Urinary bladder (tissue), 4 donors: ENCODE results near the gene BCAR1. TPM values are rescaled to one million over a fixed set of nuclear protein-coding genes. Genes with fewer than 3 reads are reported as not detected.
"Not testable (repeated sequence)": the region's sequence is repeated elsewhere in the genome, so short reads cannot be mapped to it uniquely, and the experiment has no call there.

Source experiments
- DNase-seq: peaks from one replicate; pipeline ENCODE4 v3.0.0-alpha.2; 2015; ENCODE audit errors: extremely low spot score
- H3K27ac ChIP-seq: one replicate; pipeline ENCODE4 v1.5.1; 2013; ENCODE audit warnings: low read depth, mild to moderate bottlenecking, moderate library complexity
- H3K36me3 ChIP-seq: one replicate; pipeline ENCODE4 v1.6.1; 2013; ENCODE audit warnings: mild to moderate bottlenecking, moderate library complexity; ENCODE audit not compliant: insufficient read depth
- H3K4me1 ChIP-seq: one replicate; pipeline ENCODE4 v1.6.1; 2013; ENCODE audit warnings: mild to moderate bottlenecking, moderate library complexity; ENCODE audit not compliant: insufficient read depth
- H3K4me3 ChIP-seq: one replicate; pipeline ENCODE4 v1.5.1; 2013; ENCODE audit warnings: low read depth, low read length
- WGBS: extraction: QIAGEN DNeasy Blood & Tissue Kit; methylation state at CpG from one replicate; pipeline ENCODE4 v1.1.7; 2013; 5-methylcytosine and 5-hydroxymethylcytosine counted together
- polyA plus RNA-seq: library from polyadenylated mRNA; stranded (reverse); fragments of 200-250 nt; gene quantifications from one replicate; pipeline ENCODE4 v1.2.3, GENCODE V29; 2013
- total RNA-seq: library from RNA; depleted of rRNA; stranded (reverse); fragments of >200 nt; gene quantifications from one replicate; pipeline ENCODE4 v1.2.3, GENCODE V29; 2014
- donor health status: healthy with polysubstance abuse.
- donor health status: healthy.

Gene BCAR1
- total and polyA plus RNA-seq, 2 donors = 24.0 to 40.4 TPM

GRCh38 chr16:75224306-75225082 lies 26.9 kb downstream of the BCAR1 start:
- no peak for DNase-seq
- no peak overlapping the region for H3K27ac ChIP-seq
- no peaks in the 10 kb centered on the region for H3K36me3 ChIP-seq
- 66% methylated on average over 20 of the region's 20 CpGs for WGBS
- H3K4me1 ChIP-seq = no peaks in the 10 kb centered on the region
- H3K4me3 ChIP-seq = no peak overlapping the region

GRCh38 chr16:75223129-75223528 lies 28.3 kb downstream of the BCAR1 start:
- not testable (repeated sequence) for H3K4me1 ChIP-seq, DNase-seq, H3K27ac ChIP-seq, H3K36me3 ChIP-seq, H3K4me3 ChIP-seq
- 90% methylated on average over 10 of the region's 20 CpGs for WGBS

- H3K4me1 ChIP-seq = no peaks in the 10 kb centered on the region
- 58% methylated on average over 16 of the region's 16 CpGs for WGBS
- H3K27ac ChIP-seq = no peak overlapping the region
- H3K36me3 ChIP-seq = no peaks in the 10 kb centered on the region
- H3K4me3 ChIP-seq = no peak overlapping the region
- no peak for DNase-seq
Observed at GRCh38 chr16:75222271-75222783, 29.1 kb downstream of the BCAR1 start.

- Histone ChIP-seq H3K4me1 (no peaks in the 10 kb centered on the region), H3K27ac (no peak overlapping the region), H3K36me3 (no peaks in the 10 kb centered on the region), H3K4me3 (no peak overlapping the region)
- WGBS = 78% methylated on average over 5 of the region's 5 CpGs
- no peak for DNase-seq
Observed at GRCh38 chr16:75219838-75220237, 31.6 kb downstream of the BCAR1 start.

GRCh38 chr16:75219088-75219487 lies 32.3 kb downstream of the BCAR1 start:
- Histone ChIP-seq H3K4me1 (no peaks in the 10 kb centered on the region), H3K4me3 (no peak overlapping the region), H3K36me3 (no peaks in the 10 kb centered on the region), H3K27ac (no peak overlapping the region)
- WGBS = 81% methylated on average over 4 of the region's 4 CpGs
- no peak for DNase-seq

GRCh38 chr16:75218256-75219076 lies 33.0 kb downstream of the BCAR1 start, which contains the start of gene CTRB1:
TSS of gene CTRB1 (plus strand) at chr16:75218988. CDS start at chr16:75219008, 20 bp downstream.
- H3K36me3 ChIP-seq = no peaks in the 10 kb centered on the region
- WGBS = 83% methylated on average over 19 of the region's 19 CpGs
- H3K4me1 ChIP-seq = no peaks in the 10 kb centered on the region
- no peak for DNase-seq
- no peak within 1 kb of the TSS for H3K4me3 ChIP-seq
- H3K27ac ChIP-seq = no peak within 1 kb of the TSS

- Histone ChIP-seq H3K27ac (no peak overlapping the region), H3K4me3 (no peak overlapping the region), H3K36me3 (no peaks in the 10 kb centered on the region), H3K4me1 (no peaks in the 10 kb centered on the region)
- DNase-seq = no peak
- 91% methylated on average over 11 of the region's 11 CpGs for WGBS
Observed at GRCh38 chr16:75217389-75217851, 34.0 kb downstream of the BCAR1 start.

GRCh38 chr16:75216576-75216975 lies 34.8 kb downstream of the BCAR1 start:
- 84% methylated on average over 7 of the region's 7 CpGs for WGBS
- no peaks in the 10 kb centered on the region for H3K36me3 ChIP-seq
- no peak for DNase-seq
- H3K4me3 ChIP-seq = no peak overlapping the region
- no peak overlapping the region for H3K27ac ChIP-seq
- no peaks in the 10 kb centered on the region for H3K4me1 ChIP-seq

GRCh38 chr16:75216127-75216526 lies 35.3 kb downstream of the BCAR1 start:
- no peak for DNase-seq
- no peak overlapping the region for H3K27ac ChIP-seq
- H3K36me3 ChIP-seq = no peaks in the 10 kb centered on the region
- H3K4me1 ChIP-seq = no peaks in the 10 kb centered on the region
- 80% methylated on average over 2 of the region's 2 CpGs for WGBS
- H3K4me3 ChIP-seq = no peak overlapping the region

- not testable (repeated sequence) for DNase-seq, H3K27ac ChIP-seq, H3K4me1 ChIP-seq, H3K4me3 ChIP-seq, H3K36me3 ChIP-seq
- WGBS = 86% methylated on average over 10 of the region's 10 CpGs
Observed at GRCh38 chr16:75211286-75211685, 40.1 kb downstream of the BCAR1 start.

- WGBS = 88% methylated on average over 5 of the region's 5 CpGs
Observed at GRCh38 chr16:75209944-75210343, 41.5 kb downstream of the BCAR1 start.

GRCh38 chr16:75209514-75209913 lies 41.9 kb downstream of the BCAR1 start:
- WGBS = 79% methylated on average over 7 of the region's 7 CpGs
- not testable (repeated sequence) for H3K4me3 ChIP-seq, H3K27ac ChIP-seq, H3K4me1 ChIP-seq, H3K36me3 ChIP-seq, DNase-seq

More at GRCh38 chr16:75209944-75210343, 41.5 kb downstream of the BCAR1 start:
- no peak for DNase-seq
- no peak overlapping the region for H3K27ac ChIP-seq
- H3K4me3 ChIP-seq = no peak overlapping the region
- H3K36me3 ChIP-seq = no peaks in the 10 kb centered on the region
- no peaks in the 10 kb centered on the region for H3K4me1 ChIP-seq

GRCh38 chr16:75208861-75209505 lies 42.4 kb downstream of the BCAR1 start:
- Histone ChIP-seq H3K27ac (no peak overlapping the region), H3K4me1 (no peaks in the 10 kb centered on the region), H3K4me3 (no peak overlapping the region), H3K36me3 (no peaks in the 10 kb centered on the region)
- DNase-seq = no peak
- WGBS = 85% methylated on average over 27 of the region's 27 CpGs
